GM21528 (cell line): ENCODE measurements around the gene NEK5.
"Not testable (repeated sequence)": the region's sequence is repeated elsewhere in the genome, so short reads cannot be mapped to it uniquely, and the experiment has no call there.

Source experiments
- ATAC-seq: cut with Tn5 transposase; IDR thresholded peaks from one replicate; pipeline ENCODE4 v1.9.1; 2021; ENCODE audit warnings: mild to moderate bottlenecking, moderate library complexity; ENCODE audit not compliant: unreplicated experiment, low FRiP score

The NEK5 gene

DNA sequence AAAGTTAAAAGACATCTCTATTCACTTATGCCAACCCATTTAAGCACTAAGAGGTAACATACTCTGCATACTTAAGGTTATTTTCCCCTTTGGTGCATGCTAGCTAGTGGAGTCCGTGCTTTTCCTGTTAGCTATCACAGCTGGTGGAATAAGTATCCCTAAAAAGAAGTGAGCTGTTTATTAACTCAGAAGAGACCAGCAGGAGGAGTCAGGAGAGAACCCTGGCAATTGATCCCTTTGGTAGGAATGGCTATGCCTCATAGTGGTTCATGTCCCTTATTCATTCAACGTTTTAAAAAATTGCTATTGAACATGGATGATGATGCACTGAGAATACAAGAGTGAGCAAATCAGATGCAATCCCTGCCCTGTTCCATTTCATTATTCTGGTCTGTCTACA is 12.4 kb upstream of the NEK5 start:
- no peak for ATAC-seq

DNA sequence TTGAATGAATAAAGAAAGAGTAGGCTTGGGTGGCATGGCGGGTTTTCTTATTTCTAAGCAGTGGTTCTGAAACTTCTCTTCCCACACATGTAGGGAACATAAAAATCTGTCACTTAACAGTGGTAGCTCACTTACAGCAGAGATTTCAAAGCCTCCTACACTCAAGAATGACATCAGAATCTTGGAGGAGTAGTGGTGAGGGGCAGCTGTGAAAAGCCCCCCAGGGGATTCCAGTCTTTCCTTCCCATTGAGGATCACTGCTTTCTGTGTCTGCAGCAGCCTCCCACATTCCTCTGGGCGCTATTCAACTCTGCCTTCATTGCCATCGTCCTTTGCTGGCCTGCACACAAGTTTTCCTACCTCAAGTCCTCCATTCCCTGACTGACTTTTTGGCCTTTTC is 8.6 kb upstream of the NEK5 start:
- ATAC-seq: no peak

DNA sequence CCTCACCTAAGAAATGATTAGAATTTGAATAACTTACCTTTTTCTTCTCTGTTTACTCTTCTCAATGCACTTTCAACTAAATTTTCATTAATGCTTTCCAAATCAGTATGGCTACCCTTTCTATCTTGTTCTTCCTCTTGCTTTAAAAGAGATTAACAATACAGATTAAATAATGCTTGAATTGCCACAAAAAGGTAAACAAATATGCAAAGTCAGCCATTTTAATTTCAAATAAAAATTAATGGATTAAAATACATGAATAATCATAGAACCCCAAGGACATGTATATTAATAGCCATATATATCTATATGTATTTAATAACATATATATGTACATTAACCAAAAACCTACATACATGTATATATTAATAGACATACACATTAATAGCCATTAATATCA is 7.9 kb upstream of the NEK5 start:
- no peak for ATAC-seq

DNA sequence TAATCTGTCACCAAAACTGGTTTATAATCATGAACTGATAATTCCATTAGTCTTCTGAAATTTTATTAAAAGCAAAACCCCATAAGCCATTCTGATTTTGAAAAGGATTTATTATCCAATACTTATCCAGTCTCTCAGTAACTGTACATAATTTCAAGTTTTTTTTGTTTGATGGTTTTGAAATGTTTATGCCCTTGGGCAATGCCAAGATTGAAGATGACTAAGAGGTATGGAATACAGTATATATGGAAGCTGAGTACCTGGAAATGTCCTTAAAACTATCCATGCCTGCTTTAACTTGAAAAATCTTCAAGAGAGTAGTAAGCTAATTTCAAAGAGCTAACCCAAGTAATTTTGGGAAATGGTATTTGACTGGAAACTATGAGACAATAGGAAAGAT is 1.8 kb upstream of the NEK5 start:
- no peak for ATAC-seq

DNA sequence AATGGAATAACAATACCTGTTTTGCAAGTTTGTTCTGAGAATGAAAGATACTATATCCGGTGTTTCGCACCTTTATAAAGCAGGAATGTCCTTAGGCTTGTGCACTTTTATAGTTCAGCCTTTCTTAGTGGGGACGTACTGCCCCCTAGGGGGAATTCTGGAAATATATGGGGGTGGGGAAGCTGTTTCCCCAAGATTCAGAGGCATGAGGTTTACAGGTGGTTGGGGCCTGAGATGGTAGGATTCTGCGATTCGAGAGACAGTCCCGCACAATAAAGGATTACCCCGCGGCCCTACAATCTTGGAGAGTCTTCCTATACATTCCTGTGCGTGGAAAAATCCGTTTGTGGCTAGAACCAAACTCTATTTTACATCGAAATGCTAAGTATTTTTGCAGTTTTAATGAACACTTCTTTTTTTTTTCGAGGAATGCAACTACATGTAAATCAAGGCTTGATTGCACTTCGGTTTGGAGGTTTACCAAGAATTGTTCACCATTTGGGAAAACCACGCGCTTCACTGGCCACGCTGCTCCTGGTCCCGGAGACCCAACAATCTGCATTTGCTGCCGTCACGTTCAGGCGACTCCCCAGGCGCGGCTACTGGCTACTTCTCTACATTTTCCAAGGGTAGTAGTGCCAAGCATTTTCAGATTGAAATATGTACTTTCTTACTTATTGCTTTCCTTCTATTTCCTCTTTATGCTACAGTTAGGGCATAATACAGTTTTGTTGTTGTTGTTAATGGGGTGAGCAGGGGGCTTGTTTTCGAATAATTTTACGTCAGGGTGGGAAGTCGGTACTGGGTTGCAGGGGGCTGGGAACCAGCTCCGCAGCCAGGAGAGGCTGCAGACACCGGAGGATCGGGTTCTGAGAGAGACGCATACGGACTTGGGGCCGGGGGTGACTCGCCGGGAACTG is 830 bp downstream of the NEK5 start:
- peak; percentile 27 for ATAC-seq

DNA sequence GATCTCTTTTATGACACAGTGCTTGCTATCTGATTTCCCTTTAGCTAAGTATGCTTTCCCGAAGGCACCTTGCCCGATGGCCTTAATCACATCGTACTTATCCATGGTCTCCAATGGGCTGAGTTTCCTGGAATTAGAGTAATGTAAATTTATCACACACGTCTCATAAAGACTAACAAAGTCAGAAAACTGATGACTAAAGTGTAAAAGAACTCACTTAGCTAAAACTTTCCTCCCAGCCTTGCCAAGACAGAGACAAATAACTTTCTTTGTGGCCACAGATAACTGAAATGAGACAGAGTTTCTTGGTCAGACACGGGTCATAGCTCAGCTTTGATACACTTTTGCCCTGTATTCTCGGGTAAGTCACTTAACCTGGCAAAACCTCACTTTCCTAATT is 1.5 kb downstream of the NEK5 start:
- no peak for ATAC-seq

DNA sequence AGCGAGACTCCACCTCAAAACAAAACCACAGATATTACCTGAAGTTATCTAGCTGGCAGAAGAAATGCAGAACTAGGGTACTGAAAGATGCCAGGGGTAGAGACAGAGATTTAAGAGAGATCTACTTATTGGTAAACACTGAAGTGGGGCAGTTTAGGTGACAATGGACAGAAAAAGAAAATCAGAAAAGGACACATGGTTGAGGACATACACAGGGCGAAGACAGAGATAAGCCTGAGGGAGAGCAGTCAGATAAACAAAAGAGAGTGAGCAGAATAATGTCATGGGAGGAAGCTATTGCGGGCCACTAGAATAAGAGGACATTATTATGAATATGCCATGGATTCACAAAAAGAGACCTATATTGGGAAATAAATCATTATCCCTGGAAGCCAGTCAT is 3.3 kb downstream of the NEK5 start:
- no peak for ATAC-seq

DNA sequence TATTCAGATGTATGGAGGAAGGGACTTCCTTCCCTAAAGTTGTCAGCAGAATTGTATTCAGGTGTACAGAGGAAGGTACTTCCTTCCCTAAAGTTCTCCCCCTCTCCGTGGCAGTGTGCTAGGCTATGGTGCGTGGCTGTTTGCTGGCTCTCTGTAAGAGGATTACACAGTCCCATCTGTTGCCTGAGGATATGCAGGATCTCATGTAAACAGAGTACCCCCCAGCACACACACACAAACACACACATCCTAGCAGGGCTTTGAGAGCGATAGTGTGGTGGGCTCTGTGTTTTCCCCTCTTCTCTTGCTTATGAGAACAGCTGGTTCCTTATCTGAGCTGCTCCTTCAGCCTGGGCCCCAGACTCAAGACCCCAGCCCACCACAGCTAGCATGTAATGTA is 10.3 kb downstream of the NEK5 start:
- no peak for ATAC-seq

DNA sequence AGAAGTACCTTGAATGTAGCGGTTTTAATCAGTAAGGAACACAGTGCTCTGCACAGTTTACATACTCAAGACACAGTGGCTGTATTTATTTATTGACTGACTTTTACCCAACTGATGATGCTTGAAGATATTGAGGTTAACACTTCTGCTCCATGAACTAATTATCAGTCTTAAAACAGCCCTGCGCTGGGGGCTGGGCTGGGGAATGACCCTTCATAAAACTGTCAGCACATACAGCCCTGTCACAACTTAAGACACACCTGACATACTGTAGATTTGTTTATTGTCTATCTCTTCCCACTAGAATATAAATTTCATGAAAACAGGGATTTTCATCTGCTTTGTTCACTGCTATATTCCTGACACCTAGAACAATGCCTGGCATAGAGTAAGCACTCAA is 10.8 kb downstream of the NEK5 start:
- ATAC-seq: no peak

DNA sequence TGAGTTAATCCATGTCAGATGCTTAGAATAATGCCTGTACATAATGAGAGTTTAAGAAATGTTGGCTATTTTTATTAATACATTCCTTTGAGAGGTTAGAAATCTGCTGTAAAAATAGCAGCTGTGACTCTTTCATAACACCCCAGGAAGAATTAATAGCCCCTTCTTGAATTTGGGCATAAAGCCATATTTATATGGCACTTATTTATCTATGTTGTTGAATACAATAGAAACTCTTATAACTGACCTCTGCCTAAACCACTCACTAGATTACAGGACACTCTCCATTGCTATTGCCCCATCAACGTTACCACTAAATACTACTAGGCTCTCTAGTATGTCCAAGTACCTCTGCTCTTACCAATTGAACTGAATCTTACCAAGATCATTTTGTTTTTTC is 16.3 kb downstream of the NEK5 start:
- no peak for ATAC-seq

DNA sequence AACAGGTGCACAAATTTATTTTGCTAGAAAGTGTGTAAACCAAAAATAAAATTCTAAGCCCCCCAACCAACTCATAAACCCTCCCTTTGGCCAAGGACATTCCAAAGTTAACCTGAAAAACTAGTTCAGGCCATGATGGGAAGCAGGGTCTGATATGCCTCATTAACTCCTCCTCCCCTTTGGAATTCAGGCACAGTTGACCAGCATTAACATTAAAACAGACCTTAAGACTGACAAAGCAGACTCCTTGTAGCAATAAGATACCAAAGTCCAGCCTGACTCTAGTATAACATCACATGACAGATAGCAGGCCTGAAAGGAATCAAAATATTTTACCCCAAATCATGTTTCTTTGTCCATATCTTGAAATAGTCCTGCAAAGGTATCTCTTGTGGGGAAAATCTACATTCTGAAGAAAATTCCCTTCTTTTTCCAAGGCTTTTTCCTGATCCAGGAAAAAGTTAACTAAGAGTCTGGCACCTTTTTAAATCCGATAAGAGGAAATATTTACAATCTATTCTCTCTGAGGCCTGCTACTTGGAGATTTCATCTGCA is 19.7 kb downstream of the NEK5 start:
- no peak for ATAC-seq

DNA sequence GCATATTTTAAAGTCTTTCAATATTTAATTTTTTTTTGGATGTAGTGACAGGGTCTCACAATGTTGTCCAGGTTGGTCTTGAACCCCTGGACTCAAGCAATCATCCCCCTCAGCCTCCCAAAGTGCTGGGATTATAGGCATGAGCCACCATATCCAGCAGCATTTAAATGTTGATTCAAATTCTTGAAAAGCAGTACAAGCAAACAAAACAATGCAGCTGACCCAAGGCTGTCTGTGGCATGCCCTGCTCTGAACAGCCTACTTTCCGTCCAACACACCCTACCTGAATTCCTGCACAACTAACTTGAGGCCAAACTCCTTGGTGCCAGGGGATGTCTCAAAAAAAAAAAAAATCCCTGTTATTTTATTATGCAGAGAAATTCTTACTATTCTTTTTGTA is 23.0 kb downstream of the NEK5 start:
- ATAC-seq: no peak

DNA sequence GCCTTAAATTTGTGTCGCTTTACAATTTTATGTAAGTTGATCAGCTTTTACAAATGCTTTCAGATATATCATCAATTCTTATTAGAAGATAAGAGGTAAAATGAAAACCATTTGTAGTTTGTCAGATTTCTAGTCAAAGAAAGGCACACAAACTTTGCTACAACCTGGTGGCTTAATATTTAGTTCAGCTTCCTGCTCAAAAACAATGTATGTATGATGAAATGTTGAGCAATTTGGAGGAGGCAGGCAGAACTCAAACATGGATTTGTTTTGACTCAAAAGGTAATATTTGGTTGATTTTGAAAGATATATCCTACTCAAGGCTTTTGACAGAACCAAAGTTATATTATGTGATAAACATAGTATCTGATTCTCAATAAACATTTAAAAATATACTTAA is 24.2 kb downstream of the NEK5 start:
- no peak for ATAC-seq

DNA sequence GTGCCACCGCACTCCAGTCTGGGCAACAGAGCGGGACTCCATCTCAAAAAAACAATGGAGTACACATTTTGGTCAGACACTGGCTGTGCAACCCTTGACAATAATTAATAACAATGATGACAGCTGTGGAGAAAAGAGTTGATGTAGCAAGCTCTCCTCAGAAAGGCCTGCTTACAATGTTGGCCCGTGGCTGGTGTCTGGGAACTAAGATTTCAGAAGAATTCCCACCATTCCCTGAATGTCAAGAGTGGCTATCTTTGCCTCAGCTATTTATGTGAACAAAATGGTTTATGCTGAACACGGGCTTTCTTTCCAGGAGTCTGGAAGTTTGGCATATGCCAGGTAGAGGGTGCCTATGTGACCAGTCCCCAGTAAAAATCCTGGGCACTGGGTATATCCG is 25.5 kb downstream of the NEK5 start:
- ATAC-seq: no peak

DNA sequence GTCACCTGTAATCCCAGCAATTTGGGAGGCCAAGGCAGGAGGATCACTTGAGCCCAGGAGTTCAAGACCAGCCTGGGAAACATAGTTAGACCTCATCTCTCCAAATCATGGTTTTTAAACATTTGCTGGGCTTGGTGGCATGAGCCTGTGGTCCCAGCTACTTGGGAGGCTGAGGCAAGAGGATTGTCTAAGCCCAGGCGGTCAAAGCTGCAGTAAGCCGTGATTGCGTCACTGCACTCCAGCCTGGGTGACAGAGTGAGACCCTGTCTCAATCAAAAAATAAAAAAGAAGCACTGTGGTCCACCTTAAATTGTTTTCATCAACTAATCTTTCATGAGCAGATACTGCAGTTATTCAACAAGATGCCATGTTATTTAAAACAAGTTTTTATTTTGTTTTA is 26.4 kb downstream of the NEK5 start:
- ATAC-seq: not testable (repeated sequence)

DNA sequence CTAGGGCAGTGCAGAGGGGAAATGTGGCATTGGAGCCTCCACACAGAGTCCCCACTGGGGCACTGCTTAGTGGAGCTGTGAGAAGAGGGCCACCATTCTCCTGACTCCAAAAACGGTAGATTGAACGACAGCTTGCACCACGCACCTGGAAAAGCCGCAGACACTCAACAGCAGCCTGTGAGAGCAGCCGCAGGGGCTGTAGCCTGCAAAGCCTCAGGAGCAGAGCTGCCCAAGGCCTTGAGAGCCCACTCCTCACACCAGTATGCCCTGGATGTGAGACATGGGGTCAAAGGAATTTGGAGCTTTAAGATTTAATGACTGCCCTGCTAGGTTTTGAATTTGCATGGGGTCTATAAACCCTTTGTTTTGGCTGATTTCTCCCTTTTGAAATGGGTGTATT is 31.7 kb downstream of the NEK5 start:
- ATAC-seq: no peak

DNA sequence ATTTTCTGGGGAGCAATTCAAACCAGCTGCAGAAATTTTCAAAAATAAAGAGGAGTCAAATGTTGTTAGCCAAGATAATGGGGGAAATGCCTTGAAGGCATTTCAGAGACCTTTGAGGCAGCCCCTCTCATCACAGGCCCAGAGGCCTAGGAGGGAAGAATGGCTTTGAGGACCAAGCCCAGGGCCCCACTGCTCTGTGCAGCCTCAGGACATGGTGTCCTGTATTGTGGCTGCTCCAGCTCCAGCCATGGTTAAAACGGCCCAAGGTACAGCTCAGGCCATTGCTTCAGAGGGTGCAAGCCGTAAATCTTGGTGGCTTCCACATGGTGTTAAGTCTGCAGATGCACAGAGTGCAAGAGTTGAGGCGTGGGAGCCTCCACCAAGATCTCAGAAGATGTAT is 32.1 kb downstream of the NEK5 start:
- ATAC-seq: no peak

DNA sequence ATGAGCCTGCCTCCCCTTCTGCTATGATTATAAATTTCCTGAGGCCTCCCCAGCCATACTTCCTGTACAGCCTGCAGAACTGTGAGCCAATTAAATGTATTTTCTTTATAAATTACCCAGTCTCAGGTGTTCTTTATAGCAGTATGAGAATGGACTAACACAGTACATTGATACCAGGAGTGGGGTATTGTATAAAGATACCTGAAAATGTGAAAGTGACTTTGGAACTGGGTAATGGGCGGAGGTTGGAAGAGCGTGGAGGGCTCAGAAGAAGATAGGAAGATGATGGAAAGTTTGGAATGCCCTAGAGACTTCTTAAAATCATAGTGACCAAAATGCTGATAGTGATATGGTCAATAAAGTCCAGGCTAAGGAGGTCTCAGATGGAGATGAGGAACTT is 32.8 kb downstream of the NEK5 start:
- no peak for ATAC-seq

DNA sequence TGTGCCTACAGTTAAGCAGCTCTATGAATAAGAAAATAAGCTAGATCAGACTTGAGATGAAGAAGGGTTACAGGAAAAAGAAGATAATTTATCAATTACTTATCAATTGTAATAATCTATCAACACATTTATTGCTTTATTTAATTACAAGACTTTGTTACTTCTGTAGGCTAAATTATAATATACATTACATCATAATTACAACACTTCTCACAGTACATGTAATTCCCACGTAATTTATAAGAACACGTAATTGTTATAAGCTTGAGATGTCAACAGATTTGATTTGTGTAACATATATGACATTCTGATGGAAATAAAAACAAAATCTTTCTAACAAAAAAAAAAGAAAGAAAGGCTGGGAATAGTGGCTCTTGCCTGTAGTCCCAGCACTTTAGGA is 36.8 kb downstream of the NEK5 start:
- no peak for ATAC-seq

DNA sequence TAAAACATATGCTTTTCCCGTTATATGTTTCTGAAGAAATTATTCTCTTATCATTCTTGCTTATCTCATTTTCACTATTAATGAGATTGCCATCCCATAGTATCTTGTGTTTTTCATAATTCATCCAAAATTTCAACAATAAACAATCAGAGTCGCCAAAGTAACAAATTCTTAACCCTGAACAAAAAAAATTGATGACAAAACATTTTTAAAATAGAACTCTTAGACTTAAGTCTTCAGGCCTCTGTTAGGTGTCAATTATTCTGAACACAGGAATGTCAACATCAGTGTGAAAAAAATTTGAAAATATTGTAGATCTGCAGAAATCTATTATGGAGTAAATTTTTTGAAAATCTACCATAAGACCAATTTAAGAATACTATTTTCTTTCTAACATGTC is 37.4 kb downstream of the NEK5 start:
- no peak for ATAC-seq

DNA sequence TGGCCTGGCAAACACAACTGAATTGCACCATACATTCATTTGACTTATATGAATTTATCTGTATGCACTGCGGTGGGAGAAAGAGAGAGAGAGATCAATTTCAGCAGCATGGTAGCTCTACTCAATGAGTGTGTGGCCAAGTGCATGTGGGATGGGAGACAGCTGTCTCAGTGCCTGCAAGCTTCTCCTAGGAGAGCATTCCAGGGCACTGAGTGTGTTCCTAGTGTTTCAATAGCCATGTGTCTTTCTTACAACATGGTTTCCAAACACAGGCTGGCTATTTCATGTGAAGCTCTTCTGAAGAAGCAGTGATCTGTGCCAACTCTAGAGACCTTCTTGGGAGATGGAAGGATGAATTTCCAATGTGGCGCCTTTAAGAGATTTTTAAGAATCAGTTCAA is 43.5 kb downstream of the NEK5 start:
- no peak for ATAC-seq

DNA sequence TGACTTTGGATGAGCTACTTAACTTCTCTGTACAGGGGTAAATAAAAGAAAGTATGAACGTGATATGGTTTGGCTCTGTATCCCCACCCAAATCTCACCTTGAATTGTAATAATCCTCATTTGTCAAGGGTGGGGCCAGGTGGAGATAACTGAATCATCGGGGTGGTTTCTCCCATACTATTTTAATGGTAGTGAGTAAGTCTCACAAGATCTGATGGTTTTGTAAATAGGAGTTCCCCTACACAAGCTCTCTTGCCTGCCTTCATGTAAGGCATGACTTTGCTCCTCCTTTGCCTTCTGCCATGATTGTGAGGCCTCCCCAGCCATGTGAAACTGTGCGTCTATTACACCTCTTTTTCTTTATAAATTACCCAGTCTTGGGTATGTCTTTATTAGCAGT is 43.9 kb downstream of the NEK5 start:
- not testable (repeated sequence) for ATAC-seq
